ENCODE data around the gene MARCHF9.
A peak's percentile ranks its signal among the peaks of the same experiment; 100 is the strongest.

Gene MARCHF9

DNA sequence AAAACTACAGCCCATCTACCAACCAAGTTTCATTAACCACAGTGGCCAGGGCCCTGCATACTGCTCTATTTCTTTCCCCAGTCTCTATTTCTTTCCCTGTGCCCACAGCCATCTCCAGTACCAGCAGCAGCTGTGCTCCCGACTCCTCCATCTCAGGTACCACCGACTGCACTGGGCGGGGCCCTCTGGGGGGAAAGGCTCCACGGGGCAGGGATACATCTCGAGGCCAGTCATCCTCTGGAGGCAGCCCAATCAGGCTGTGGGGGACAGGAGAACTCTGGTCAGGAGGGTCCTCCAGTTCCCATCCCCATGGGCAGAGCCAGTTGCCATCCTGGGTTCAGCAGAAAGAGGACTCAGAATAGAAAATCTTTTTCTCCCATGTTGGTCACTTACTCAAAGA lies 5.8 kb upstream of the MARCHF9 start:
- H2AFZ ChIP-seq (ENCODE audit: low read depth), result no peak overlapping the region
- H3K9ac ChIP-seq, result no peak overlapping the region

DNA sequence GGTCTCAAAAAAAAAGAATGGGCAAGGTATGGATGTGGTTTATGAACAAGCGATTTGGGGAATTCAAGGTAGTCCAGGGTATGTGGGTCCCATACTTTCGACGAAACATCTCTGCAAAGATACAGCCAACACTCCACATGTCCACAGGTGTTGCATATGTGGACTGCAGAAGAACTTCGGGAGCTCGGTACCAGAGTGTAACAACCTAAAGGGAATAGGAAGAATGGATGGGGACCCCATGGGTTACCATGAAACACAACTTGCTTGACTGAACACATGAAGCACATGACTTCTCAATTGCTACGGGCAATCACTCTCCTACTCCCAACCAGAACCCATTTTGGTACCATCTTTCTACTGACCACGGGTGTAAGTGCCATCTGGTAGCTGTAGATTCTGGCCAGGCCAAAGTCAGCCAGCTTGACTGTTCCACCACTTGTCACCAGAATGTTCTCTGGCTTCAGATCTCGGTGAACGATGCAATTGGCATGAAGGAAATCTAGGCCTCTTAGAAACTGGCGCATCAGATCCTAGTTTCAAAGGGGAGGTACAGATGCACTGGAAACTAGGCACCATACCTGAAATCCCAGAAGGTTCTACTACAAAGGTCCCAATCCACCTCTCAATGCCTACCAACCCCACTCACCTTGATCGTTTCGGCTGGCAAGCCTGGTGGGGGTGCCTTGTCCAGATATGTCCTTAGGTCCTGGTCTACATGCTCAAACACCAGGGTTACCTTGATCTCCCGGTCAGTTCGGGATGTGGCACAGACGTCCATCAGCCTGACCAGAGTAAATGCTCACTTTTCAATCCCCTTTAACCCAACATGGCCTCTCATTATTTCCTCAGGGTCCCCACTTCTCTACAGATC lies 4.1 kb upstream of the MARCHF9 start:
- no peaks in the 10 kb centered on the region for H4K20me1 ChIP-seq (ENCODE audit: insufficient read depth)
- H3K27ac ChIP-seq, result peak overlapping the region; percentile 64
- H3K4me2 ChIP-seq, result peak overlapping the region; percentile 88
- H3K36me3 ChIP-seq (ENCODE audit: insufficient read depth), result peaks cover 28% of the 10 kb centered on the region
- peaks cover 41% of the 10 kb centered on the region for H3K79me2 ChIP-seq (ENCODE audit: insufficient read depth, low read depth)
- peak overlapping the region; percentile 90 for H3K9ac ChIP-seq
- TF ChIP-seq, protein P1, sequence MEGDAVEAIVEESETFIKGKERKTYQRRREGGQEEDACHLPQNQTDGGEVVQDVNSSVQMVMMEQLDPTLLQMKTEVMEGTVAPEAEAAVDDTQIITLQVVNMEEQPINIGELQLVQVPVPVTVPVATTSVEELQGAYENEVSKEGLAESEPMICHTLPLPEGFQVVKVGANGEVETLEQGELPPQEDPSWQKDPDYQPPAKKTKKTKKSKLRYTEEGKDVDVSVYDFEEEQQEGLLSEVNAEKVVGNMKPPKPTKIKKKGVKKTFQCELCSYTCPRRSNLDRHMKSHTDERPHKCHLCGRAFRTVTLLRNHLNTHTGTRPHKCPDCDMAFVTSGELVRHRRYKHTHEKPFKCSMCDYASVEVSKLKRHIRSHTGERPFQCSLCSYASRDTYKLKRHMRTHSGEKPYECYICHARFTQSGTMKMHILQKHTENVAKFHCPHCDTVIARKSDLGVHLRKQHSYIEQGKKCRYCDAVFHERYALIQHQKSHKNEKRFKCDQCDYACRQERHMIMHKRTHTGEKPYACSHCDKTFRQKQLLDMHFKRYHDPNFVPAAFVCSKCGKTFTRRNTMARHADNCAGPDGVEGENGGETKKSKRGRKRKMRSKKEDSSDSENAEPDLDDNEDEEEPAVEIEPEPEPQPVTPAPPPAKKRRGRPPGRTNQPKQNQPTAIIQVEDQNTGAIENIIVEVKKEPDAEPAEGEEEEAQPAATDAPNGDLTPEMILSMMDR (conservative IDR thresholded peaks at IDR 0.05; ENCODE audit: low read depth, low read length), result no peak
- no peaks in the 10 kb centered on the region for H3K27me3 ChIP-seq (ENCODE audit: insufficient read depth, low read depth)
- peaks cover 33% of the 10 kb centered on the region for H3K4me1 ChIP-seq (ENCODE audit: low read depth, poor library complexity, severe bottlenecking)
- H3K4me3 ChIP-seq (IDR thresholded peaks at IDR 0.05; ENCODE audit: insufficient read depth, low read depth, low read length), result peak overlapping the region; percentile 71
- no peak overlapping the region for H2AFZ ChIP-seq (ENCODE audit: low read depth)

More for the DNA sequence above, 5.8 kb upstream of the MARCHF9 start:
- H3K27ac ChIP-seq, result no peak overlapping the region
- H3K27me3 ChIP-seq (ENCODE audit: insufficient read depth, low read depth), result no peaks in the 10 kb centered on the region
- H3K79me2 ChIP-seq (ENCODE audit: insufficient read depth, low read depth), result peaks cover 41% of the 10 kb centered on the region
- TF ChIP-seq, protein P1 (conservative IDR thresholded peaks at IDR 0.05; ENCODE audit: low read depth, low read length), result no peak
- H3K4me3 ChIP-seq (IDR thresholded peaks at IDR 0.05; ENCODE audit: insufficient read depth, low read depth, low read length), result no peak overlapping the region
- H3K4me1 ChIP-seq (ENCODE audit: low read depth, poor library complexity, severe bottlenecking), result peaks cover 33% of the 10 kb centered on the region
- H4K20me1 ChIP-seq (ENCODE audit: insufficient read depth), result no peaks in the 10 kb centered on the region
- peaks cover 28% of the 10 kb centered on the region for H3K36me3 ChIP-seq (ENCODE audit: insufficient read depth)
- H3K4me2 ChIP-seq, result no peak overlapping the region

DNA sequence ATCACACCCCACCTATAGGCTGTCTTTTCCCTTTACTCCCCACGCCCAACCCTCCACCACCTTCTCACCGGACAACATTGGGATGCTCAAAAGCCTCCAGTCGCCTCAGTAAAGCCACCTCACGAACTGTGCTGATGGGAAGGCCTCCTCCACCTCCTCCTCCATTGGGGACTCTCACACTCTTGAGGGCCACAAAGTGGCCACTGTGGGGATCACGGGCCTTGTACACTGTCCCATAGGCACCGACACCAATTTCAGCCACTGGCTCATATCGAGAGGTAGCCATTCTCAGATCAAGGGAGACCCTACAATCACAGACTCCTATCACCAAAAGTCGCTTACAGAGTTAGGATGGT lies 3.5 kb upstream of the MARCHF9 start:
- H2AFZ ChIP-seq (ENCODE audit: low read depth), result peak overlapping the region; percentile 35
- H4K20me1 ChIP-seq (ENCODE audit: insufficient read depth), result no peaks in the 10 kb centered on the region
- peak overlapping the region; percentile 64 for H3K27ac ChIP-seq

DNA sequence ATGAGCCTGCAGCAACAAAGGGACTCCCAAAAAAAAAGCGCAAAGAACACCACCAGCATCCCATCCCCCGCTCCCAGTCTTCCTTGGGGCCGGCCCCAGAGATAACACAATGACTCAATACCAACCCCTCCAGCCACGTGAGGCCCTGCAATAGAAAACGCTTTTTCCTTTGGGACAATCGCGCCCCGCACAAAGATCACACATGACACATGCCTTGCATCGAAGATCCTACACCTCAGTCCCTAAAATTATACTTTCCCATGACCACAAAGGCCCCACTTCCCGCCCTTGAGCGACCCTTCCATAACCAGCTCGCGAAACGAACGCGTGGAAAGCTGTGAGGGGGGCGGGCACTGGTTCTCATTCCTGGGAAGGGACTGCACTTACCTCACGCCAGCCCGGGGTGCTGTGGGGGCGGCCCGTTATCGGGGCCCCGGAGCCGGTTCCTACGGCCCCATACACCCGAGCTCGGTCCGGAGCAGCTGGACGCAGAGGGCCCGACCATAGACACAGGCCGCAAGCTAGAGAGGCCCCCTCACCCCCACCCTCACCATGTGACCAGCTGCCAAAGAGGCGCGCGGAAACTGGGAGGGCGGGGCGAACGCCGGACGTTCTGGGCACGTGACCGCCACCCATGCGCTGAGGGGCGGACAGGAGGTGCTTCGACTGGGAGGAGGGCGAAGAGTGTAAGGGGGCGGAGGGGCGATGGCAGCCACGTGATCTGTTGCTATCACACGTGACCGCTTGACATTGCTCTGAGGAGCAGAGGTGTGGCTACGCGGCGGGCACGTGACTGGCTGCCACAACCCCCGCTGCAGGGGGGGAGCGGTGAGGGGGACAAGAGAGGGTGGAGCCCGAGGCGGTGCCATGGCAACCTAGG lies 2.9 kb upstream of the MARCHF9 start, which contains the start of gene CDK4:
CDK4 (minus strand) TSS at position 523 of the 880 bp plus-strand sequence. CDS start 593 bp downstream, outside the sequence.
- no peaks in the 10 kb centered on the region for H4K20me1 ChIP-seq (ENCODE audit: insufficient read depth)
- peaks cover 42% of the 10 kb centered on the region for H3K4me1 ChIP-seq (ENCODE audit: low read depth, poor library complexity, severe bottlenecking)
- TF ChIP-seq, protein P1 (conservative IDR thresholded peaks at IDR 0.05; ENCODE audit: low read depth, low read length), result no peak

More for the DNA sequence above, 3.5 kb upstream of the MARCHF9 start:
- TF ChIP-seq, protein P1 (conservative IDR thresholded peaks at IDR 0.05; ENCODE audit: low read depth, low read length), result no peak
- H3K4me1 ChIP-seq (ENCODE audit: low read depth, poor library complexity, severe bottlenecking), result peaks cover 38% of the 10 kb centered on the region
- peak overlapping the region; percentile 71 for H3K4me3 ChIP-seq (IDR thresholded peaks at IDR 0.05; ENCODE audit: insufficient read depth, low read depth, low read length)
- peak overlapping the region; percentile 90 for H3K9ac ChIP-seq
- H3K36me3 ChIP-seq (ENCODE audit: insufficient read depth), result peaks cover 28% of the 10 kb centered on the region
- no peaks in the 10 kb centered on the region for H3K27me3 ChIP-seq (ENCODE audit: insufficient read depth, low read depth)
- peak overlapping the region; percentile 88 for H3K4me2 ChIP-seq
- peaks cover 41% of the 10 kb centered on the region for H3K79me2 ChIP-seq (ENCODE audit: insufficient read depth, low read depth)

More for the DNA sequence above, 2.9 kb upstream of the MARCHF9 start, which contains the start of gene CDK4:
- H3K36me3 ChIP-seq (ENCODE audit: insufficient read depth), result peaks cover 28% of the 10 kb centered on the region
- peak within 1 kb of the TSS; percentile 71 for H3K4me3 ChIP-seq (IDR thresholded peaks at IDR 0.05; ENCODE audit: insufficient read depth, low read depth, low read length)
- H3K27me3 ChIP-seq (ENCODE audit: insufficient read depth, low read depth), result no peaks in the 10 kb centered on the region
- peak within 1 kb of the TSS; percentile 52 for H2AFZ ChIP-seq (ENCODE audit: low read depth)
- H3K27ac ChIP-seq, result peak within 1 kb of the TSS; percentile 64
- H3K79me2 ChIP-seq (ENCODE audit: insufficient read depth, low read depth), result peaks cover 41% of the 10 kb centered on the region
- peak within 1 kb of the TSS; percentile 90 for H3K9ac ChIP-seq
- H3K4me2 ChIP-seq, result peak within 1 kb of the TSS; percentile 88

Measured in KMS-11 (cell line).